K562 (cell line): ENCODE data around the gene ASB15. TPM values are rescaled to one million over a fixed set of nuclear protein-coding genes. Genes with fewer than 3 reads are reported as not detected.

Experiments
- EP400 ChIP-seq: fragments of 450-650 bp; IDR thresholded peaks from 2 replicates; pipeline ENCODE4 v1.6.1; 2017; ENCODE audit warnings: antibody characterized with exemption, mild to moderate bottlenecking, moderate library complexity
- KDM5B ChIP-seq: fragments of 200-600 bp; sonication (generic); IDR thresholded peaks from 2 replicates; pipeline ENCODE4 v1.6.1; 2012; ENCODE audit warnings: low read depth, mild to moderate bottlenecking, moderate library complexity, low read length, control low read depth, inconsistent platforms; ENCODE audit not compliant: insufficient replicate concordance
- NR4A1 ChIP-seq, 2 experiments: fragments of 250-450 bp in 1 of 2; fragments of 450-650 bp in 1 of 2; sonication (Bioruptor Pico) in 1 of 2; IDR thresholded peaks; 2 replicates each; pipeline versions ENCODE4 v1.4.0 to v1.6.1; 2016 to 2020; ENCODE audit warnings: mild to moderate bottlenecking in 2 of 2, missing compliant biosample characterization in 1 of 2, missing genetic modification characterization in 1 of 2, moderate library complexity in 1 of 2
- PHF20 ChIP-seq: fragments of 450-650 bp; IDR thresholded peaks from 2 replicates; pipeline ENCODE4 v1.6.1; 2018; ENCODE audit not compliant: partially characterized antibody
- PML ChIP-seq: IDR thresholded peaks from 2 replicates; pipeline ENCODE4 v1.6.1; 2012; ENCODE audit warnings: low read length, inconsistent platforms
- SOX6 ChIP-seq: fragments of 450-650 bp; IDR thresholded peaks from 2 replicates; pipeline ENCODE4 v1.6.1; 2014; ENCODE audit warnings: mild to moderate bottlenecking
- TAF15 ChIP-seq: fragments of 200-400 bp; formaldehyde crosslinking; IDR thresholded peaks from 2 replicates; pipeline ENCODE4 v1.6.1; 2017; ENCODE audit warnings: mild to moderate bottlenecking, low read depth, low read length, moderate library complexity
- ZNF274 ChIP-seq: IDR thresholded peaks from 2 replicates; pipeline ENCODE4 v1.6.1; 2011; ENCODE audit warnings: low read depth, mild to moderate bottlenecking, low read length, moderate library complexity, borderline replicate concordance
- ZSCAN32 ChIP-seq: fragments of 450-650 bp; formaldehyde crosslinking; IDR thresholded peaks from 2 replicates; pipeline ENCODE4 v1.4.0; 2020; ENCODE audit warnings: mild to moderate bottlenecking, moderate library complexity
- polyA plus RNA-seq, 8 experiments: library from polyadenylated mRNA; depleted of rRNA in 4 of 8; stranded (reverse) in 5 of 8; unstranded in 3 of 8; fragments of >200 nt; fragmentation: Nextera tagmentation in 2 of 8; fragmentation: Illumina TruSeq in 1 of 8; extraction: Ambion mirVana in 2 of 8; extraction: Trizol in 1 of 8; gene quantifications; 2 replicates each; pipeline versions ENCODE4 v1.2.1 to v1.2.3, GENCODE V29; 2011 to 2014; ENCODE audit warnings: inconsistent platforms in 1 of 8, missing spikeins in 1 of 8
- total RNA-seq, 7 experiments: library from RNA; depleted of rRNA in 6 of 7; stranded (reverse); fragments of >200 nt in 6 of 7; fragmentation: Illumina TruSeq in 2 of 7; extraction: Trizol in 2 of 7; gene quantifications; 2 replicates each; pipeline versions ENCODE4 v1.2.1 to v1.2.3, GENCODE V29; 2011 to 2021; ENCODE audit warnings: low replicate concordance in 1 of 7
- TF ChIP-seq, protein P1 (sequence below): fragments of 450-650 bp; IDR thresholded peaks from 2 replicates; pipeline ENCODE4 v1.6.1; 2016; ENCODE audit warnings: mild to moderate bottlenecking, moderate library complexity
- TF ChIP-seq, protein P2 (sequence below): sonication (generic); formaldehyde crosslinking; IDR thresholded peaks from 2 replicates; pipeline ENCODE4 v1.8.1; 2023; ENCODE audit warnings: mild to moderate bottlenecking, missing genetic modification reagents
- TF ChIP-seq, protein P3 (sequence below), 3 experiments: fragments of 200-800 bp in 1 of 3; sonication (Bioruptor generic) in 1 of 3; sonication (generic) in 1 of 3; formaldehyde crosslinking in 1 of 3; IDR thresholded peaks; 2 replicates each; pipeline versions ENCODE4 v1.6.1 to v1.8.0; 2016 to 2022; ENCODE audit warnings: mild to moderate bottlenecking in 2 of 3, missing compliant biosample characterization in 2 of 3, missing genetic modification characterization in 2 of 3, missing genetic modification reagents in 1 of 3

The ASB15 gene
- total and polyA plus RNA-seq, 9 of the 15 experiments (the other 6 are each of a cell fraction or from before 2014, with no cell fraction given) = 0.03 to 0.14 (median 0.04) TPM; not detected in 3

DNA sequence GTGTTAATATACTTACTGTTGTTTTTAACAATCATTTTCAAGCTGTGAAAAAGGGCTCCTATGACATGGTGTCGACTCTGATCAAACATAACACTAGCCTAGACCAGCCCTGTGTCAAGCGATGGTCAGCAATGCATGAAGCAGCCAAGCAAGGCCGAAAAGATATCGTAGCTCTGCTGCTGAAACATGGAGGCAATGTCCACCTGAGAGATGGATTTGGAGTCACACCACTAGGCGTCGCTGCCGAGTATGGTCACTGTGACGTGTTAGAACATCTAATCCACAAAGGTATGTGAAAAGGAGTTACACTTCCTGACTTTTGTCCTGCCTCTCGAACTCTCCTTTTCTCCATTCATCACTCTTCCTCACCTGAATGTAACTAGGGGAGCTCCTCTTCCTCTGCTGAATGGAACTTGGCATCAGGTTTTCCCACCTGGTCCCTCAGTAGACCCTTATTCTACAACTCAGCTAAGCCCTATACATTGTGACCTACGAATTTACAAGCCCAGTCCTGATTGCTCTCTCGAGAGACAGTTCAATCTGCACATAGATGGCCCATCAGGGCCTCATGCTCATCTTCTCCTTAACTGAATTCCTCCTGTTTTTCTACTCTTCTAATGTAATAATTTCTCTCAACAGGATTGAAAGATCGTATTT, 23.0 kb downstream of the ASB15 start (continued):
- TF ChIP-seq, protein P1, sequence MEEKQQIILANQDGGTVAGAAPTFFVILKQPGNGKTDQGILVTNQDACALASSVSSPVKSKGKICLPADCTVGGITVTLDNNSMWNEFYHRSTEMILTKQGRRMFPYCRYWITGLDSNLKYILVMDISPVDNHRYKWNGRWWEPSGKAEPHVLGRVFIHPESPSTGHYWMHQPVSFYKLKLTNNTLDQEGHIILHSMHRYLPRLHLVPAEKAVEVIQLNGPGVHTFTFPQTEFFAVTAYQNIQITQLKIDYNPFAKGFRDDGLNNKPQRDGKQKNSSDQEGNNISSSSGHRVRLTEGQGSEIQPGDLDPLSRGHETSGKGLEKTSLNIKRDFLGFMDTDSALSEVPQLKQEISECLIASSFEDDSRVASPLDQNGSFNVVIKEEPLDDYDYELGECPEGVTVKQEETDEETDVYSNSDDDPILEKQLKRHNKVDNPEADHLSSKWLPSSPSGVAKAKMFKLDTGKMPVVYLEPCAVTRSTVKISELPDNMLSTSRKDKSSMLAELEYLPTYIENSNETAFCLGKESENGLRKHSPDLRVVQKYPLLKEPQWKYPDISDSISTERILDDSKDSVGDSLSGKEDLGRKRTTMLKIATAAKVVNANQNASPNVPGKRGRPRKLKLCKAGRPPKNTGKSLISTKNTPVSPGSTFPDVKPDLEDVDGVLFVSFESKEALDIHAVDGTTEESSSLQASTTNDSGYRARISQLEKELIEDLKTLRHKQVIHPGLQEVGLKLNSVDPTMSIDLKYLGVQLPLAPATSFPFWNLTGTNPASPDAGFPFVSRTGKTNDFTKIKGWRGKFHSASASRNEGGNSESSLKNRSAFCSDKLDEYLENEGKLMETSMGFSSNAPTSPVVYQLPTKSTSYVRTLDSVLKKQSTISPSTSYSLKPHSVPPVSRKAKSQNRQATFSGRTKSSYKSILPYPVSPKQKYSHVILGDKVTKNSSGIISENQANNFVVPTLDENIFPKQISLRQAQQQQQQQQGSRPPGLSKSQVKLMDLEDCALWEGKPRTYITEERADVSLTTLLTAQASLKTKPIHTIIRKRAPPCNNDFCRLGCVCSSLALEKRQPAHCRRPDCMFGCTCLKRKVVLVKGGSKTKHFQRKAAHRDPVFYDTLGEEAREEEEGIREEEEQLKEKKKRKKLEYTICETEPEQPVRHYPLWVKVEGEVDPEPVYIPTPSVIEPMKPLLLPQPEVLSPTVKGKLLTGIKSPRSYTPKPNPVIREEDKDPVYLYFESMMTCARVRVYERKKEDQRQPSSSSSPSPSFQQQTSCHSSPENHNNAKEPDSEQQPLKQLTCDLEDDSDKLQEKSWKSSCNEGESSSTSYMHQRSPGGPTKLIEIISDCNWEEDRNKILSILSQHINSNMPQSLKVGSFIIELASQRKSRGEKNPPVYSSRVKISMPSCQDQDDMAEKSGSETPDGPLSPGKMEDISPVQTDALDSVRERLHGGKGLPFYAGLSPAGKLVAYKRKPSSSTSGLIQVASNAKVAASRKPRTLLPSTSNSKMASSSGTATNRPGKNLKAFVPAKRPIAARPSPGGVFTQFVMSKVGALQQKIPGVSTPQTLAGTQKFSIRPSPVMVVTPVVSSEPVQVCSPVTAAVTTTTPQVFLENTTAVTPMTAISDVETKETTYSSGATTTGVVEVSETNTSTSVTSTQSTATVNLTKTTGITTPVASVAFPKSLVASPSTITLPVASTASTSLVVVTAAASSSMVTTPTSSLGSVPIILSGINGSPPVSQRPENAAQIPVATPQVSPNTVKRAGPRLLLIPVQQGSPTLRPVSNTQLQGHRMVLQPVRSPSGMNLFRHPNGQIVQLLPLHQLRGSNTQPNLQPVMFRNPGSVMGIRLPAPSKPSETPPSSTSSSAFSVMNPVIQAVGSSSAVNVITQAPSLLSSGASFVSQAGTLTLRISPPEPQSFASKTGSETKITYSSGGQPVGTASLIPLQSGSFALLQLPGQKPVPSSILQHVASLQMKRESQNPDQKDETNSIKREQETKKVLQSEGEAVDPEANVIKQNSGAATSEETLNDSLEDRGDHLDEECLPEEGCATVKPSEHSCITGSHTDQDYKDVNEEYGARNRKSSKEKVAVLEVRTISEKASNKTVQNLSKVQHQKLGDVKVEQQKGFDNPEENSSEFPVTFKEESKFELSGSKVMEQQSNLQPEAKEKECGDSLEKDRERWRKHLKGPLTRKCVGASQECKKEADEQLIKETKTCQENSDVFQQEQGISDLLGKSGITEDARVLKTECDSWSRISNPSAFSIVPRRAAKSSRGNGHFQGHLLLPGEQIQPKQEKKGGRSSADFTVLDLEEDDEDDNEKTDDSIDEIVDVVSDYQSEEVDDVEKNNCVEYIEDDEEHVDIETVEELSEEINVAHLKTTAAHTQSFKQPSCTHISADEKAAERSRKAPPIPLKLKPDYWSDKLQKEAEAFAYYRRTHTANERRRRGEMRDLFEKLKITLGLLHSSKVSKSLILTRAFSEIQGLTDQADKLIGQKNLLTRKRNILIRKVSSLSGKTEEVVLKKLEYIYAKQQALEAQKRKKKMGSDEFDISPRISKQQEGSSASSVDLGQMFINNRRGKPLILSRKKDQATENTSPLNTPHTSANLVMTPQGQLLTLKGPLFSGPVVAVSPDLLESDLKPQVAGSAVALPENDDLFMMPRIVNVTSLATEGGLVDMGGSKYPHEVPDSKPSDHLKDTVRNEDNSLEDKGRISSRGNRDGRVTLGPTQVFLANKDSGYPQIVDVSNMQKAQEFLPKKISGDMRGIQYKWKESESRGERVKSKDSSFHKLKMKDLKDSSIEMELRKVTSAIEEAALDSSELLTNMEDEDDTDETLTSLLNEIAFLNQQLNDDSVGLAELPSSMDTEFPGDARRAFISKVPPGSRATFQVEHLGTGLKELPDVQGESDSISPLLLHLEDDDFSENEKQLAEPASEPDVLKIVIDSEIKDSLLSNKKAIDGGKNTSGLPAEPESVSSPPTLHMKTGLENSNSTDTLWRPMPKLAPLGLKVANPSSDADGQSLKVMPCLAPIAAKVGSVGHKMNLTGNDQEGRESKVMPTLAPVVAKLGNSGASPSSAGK = peak; percentile 55
- TF ChIP-seq TAF15 = no peak
- TF ChIP-seq, protein P2, sequence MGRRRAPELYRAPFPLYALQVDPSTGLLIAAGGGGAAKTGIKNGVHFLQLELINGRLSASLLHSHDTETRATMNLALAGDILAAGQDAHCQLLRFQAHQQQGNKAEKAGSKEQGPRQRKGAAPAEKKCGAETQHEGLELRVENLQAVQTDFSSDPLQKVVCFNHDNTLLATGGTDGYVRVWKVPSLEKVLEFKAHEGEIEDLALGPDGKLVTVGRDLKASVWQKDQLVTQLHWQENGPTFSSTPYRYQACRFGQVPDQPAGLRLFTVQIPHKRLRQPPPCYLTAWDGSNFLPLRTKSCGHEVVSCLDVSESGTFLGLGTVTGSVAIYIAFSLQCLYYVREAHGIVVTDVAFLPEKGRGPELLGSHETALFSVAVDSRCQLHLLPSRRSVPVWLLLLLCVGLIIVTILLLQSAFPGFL (CRISPR knock-in tag) = no peak
- TF ChIP-seq PHF20 = no peak
- TF ChIP-seq ZNF274 = no peak
- TF ChIP-seq NR4A1 (CRISPR knock-in tag; IDR thresholded peaks at IDR 0.05) = no peak
- TF ChIP-seq NR4A1 (tag; IDR thresholded peaks at IDR 0.05) = no peak
- TF ChIP-seq, protein P3, sequence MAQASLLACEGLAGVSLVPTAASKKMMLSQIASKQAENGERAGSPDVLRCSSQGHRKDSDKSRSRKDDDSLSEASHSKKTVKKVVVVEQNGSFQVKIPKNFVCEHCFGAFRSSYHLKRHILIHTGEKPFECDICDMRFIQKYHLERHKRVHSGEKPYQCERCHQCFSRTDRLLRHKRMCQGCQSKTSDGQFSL (CRISPR knock-in tag; IDR thresholded peaks at IDR 0.05) = no peak
- TF ChIP-seq, protein P3 (tag; IDR thresholded peaks at IDR 0.05) = no peak
- TF ChIP-seq ZSCAN32 (CRISPR knock-in tag) = no peak
- peak; percentile 31; the same call in 1 of the 2 replicates for TF ChIP-seq SOX6
- no peak for TF ChIP-seq PML
- 0 out of 2 replicates have a peak, but pooled peaks have one; percentile 34 for TF ChIP-seq EP400
- TF ChIP-seq KDM5B = no peak
